Testis (tissue), 3 donors: ENCODE results near the gene CNR2. TPM values are rescaled to one million over a fixed set of nuclear protein-coding genes. Genes with fewer than 3 reads are reported as not detected.
"Not testable (repeated sequence)": the region's sequence is repeated elsewhere in the genome, so short reads cannot be mapped to it uniquely, and the experiment has no call there.

Experiments used
- DNase-seq: peaks from one replicate; pipeline ENCODE4 v3.0.0-alpha.2; 2019
- H3K27ac ChIP-seq, 2 donors: fragments of 200-600 bp; sonication (generic); one replicate each; pipeline ENCODE4 v1.5.1; 2019
- H3K27me3 ChIP-seq: fragments of 200-600 bp; sonication (generic); one replicate; pipeline ENCODE4 v1.5.1; 2019
- H3K36me3 ChIP-seq: fragments of 200-600 bp; sonication (generic); one replicate; pipeline ENCODE4 v1.5.1; 2017; ENCODE audit warnings: low read depth; ENCODE audit errors: missing control alignments
- H3K4me1 ChIP-seq: fragments of 200-600 bp; sonication (generic); one replicate; pipeline ENCODE4 v1.5.1; 2019
- H3K4me3 ChIP-seq, 2 donors: fragments of 200-600 bp; sonication (generic); one replicate each; pipeline ENCODE4 v1.5.1; 2017 to 2019
- H3K9me3 ChIP-seq: fragments of 200-600 bp; sonication (generic); one replicate; pipeline ENCODE4 v1.5.1; 2017
- POLR2A ChIP-seq: fragments of 450-650 bp; IDR thresholded peaks from one replicate; pipeline ENCODE4 v1.6.1; 2017; ENCODE audit warnings: antibody characterized with exemption, mild to moderate bottlenecking, moderate library complexity
- WGBS, 2 donors: methylation state at CpG; one replicate each; pipeline ENCODE4 v1.1.5; 2018; 5-methylcytosine and 5-hydroxymethylcytosine counted together
- intact Hi-C: fragments of 100-400 bp; cut with DNase I; formaldehyde crosslinking; loops from one replicate; pipeline ENCODE4 v1.15.1; 2023; ENCODE audit warnings: low total_unique reads
- polyA plus RNA-seq: library from polyadenylated mRNA; stranded (reverse); fragments of 350-450 nt; fragmentation: Illumina TruSeq; extraction: RNeasy Lipid Tissue Mini Kit (QIAGEN cat#74804); gene quantifications from one replicate; pipeline ENCODE4 v1.2.3, GENCODE V29; 2014; ENCODE audit warnings: low read depth, low replicate concordance; ENCODE audit not compliant: insufficient read depth
- total RNA-seq, 2 donors: library from RNA; depleted of rRNA; stranded (reverse); fragments of >200 nt; gene quantifications; one replicate each; pipeline ENCODE4 v1.2.3, GENCODE V29; 2016
- TF ChIP-seq, protein P1 (sequence below), 3 experiments: fragments of 450-650 bp in 2 of 3; fragments of 200-600 bp in 1 of 3; sonication (generic) in 1 of 3; IDR thresholded peaks; one replicate each; pipeline ENCODE4 v1.5.1; 2016 to 2019; ENCODE audit warnings: antibody characterized with exemption in 3 of 3, mild to moderate bottlenecking in 2 of 3, moderate library complexity in 1 of 3

The CNR2 gene
- total and polyA plus RNA-seq, 3 donors from 2014 or later = 0.06 to 0.20 (median 0.08) TPM

- H3K27ac ChIP-seq = no peak overlapping the region
- DNase-seq = no peak
- no peaks in the 10 kb centered on the region for H3K36me3 ChIP-seq
- no peaks in the 10 kb centered on the region for H3K27me3 ChIP-seq
- no peak overlapping the region for H3K4me3 ChIP-seq
- 84% methylated on average over 3 of the region's 3 CpGs for WGBS, 2 donors
- intact Hi-C loops = no loop called here
- H3K4me1 ChIP-seq = no peaks in the 10 kb centered on the region
- H3K9me3 ChIP-seq = no peaks in the 10 kb centered on the region
- TF ChIP-seq, protein P1, sequence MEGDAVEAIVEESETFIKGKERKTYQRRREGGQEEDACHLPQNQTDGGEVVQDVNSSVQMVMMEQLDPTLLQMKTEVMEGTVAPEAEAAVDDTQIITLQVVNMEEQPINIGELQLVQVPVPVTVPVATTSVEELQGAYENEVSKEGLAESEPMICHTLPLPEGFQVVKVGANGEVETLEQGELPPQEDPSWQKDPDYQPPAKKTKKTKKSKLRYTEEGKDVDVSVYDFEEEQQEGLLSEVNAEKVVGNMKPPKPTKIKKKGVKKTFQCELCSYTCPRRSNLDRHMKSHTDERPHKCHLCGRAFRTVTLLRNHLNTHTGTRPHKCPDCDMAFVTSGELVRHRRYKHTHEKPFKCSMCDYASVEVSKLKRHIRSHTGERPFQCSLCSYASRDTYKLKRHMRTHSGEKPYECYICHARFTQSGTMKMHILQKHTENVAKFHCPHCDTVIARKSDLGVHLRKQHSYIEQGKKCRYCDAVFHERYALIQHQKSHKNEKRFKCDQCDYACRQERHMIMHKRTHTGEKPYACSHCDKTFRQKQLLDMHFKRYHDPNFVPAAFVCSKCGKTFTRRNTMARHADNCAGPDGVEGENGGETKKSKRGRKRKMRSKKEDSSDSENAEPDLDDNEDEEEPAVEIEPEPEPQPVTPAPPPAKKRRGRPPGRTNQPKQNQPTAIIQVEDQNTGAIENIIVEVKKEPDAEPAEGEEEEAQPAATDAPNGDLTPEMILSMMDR (IDR thresholded peaks at IDR 0.05) = no peak
- TF ChIP-seq POLR2A = no peak
Observed at GRCh38 chr1:23862640-23863039, 50.5 kb downstream of the CNR2 start.

DNA sequence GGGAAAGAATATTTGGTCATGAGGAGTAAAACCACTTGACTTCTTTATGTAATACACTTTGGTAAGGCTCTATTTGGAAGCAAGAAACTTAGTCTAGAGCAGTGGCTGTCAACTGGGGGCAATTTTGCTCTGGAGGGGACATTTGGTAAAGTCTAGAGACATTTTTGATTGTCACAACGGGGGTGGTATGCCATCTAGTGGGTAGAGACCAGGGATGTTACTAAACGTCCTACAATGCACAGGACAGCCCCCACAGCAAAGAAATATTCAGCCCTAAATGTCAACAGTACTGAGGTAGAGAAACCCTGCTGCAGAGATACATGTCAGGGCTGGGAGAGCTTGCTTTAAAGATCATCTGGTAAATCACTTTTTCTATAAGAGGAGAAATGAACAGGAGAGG, 58.6 kb downstream of the CNR2 start:
- 45 to 58% methylated on average over 2 of the region's 2 CpGs for WGBS, 2 donors
- no peak for DNase-seq
- H3K9me3 ChIP-seq = no peaks in the 10 kb centered on the region
- no peak overlapping the region for H3K4me3 ChIP-seq
- TF ChIP-seq POLR2A = no peak
- TF ChIP-seq, protein P1 (IDR thresholded peaks at IDR 0.05) = no peak
- intact Hi-C loops = no loop called here
- H3K4me1 ChIP-seq = no peaks in the 10 kb centered on the region
- H3K27ac ChIP-seq = no peak overlapping the region
- H3K36me3 ChIP-seq = no peaks in the 10 kb centered on the region
- H3K27me3 ChIP-seq = no peaks in the 10 kb centered on the region

GRCh38 chr1:23853124-23853523, 60.0 kb downstream of the CNR2 start:
- H3K9me3 ChIP-seq, H3K27me3 ChIP-seq, DNase-seq, intact Hi-C loops, H3K4me1 ChIP-seq, H3K27ac ChIP-seq, H3K4me3 ChIP-seq, H3K36me3 ChIP-seq: not testable (repeated sequence)
- 70 to 85% methylated on average over 2 to 11 of the region's 34 CpGs for WGBS, 2 donors

GRCh38 chr1:23851406-23851805, 61.8 kb downstream of the CNR2 start:
- DNase-seq, H3K4me1 ChIP-seq, H3K27ac ChIP-seq, intact Hi-C loops, H3K4me3 ChIP-seq, H3K27me3 ChIP-seq, H3K9me3 ChIP-seq, H3K36me3 ChIP-seq: not testable (repeated sequence)

DNA sequence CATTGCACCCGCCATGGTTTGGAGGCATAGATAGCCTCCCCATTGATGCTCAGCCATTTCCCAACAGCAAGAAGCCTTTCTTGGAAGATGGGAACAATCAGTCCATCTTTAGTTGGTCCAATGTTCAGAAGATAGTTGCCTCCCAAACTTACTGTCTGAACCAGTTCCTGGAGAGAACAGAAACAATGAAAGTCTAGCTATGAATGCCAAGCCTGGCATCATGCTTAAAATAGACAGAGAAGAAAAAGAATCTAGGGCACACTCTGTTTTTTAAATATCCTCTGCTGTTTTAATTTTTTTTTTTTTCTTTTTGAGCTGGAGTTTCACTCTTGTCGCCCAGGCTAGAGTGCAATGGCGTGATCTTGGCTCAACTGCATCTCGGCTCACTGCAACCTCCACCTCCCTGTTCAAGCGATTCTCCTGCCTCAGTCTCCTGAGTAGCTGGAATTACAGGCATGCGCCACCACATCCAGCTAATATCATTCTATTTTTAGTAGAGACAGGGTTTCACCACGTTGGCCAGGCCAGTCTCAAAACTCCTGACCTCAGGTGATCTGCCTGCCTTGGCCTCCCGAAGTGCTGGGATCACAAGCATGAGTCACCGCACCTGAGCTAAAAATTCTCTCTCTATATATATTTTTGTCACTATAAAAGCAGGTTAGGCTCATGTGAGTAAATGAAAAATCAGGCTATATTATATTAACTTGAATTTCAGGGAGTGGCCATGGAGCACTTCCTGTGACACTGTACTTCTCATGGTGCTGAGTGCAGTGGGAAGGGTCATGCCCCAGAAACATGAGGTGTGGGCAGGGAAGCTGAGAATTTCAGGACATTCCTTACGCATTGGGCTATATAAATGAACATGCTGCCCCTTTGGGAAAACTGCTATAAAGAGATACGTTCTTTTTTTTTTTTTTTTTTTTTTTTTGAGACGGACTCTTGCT, 64.2 kb downstream of the CNR2 start:
- WGBS, 2 donors = 91 to 92% methylated on average over 12 of the region's 12 CpGs
- TF ChIP-seq POLR2A = no peak
- TF ChIP-seq, protein P1 (IDR thresholded peaks at IDR 0.05) = no peak
- Histone ChIP-seq H3K27me3 (no peaks in the 10 kb centered on the region), H3K36me3 (no peaks in the 10 kb centered on the region), H3K9me3 (no peaks in the 10 kb centered on the region), H3K4me1 (no peaks in the 10 kb centered on the region), H3K27ac (no peak overlapping the region), H3K4me3 (no peak overlapping the region)
- intact Hi-C loops = no loop called here
- no peak for DNase-seq

GRCh38 chr1:23847482-23848095, 65.6 kb downstream of the CNR2 start:
- H3K4me1 ChIP-seq, H3K4me3 ChIP-seq, H3K9me3 ChIP-seq, DNase-seq, intact Hi-C loops, H3K27ac ChIP-seq, H3K27me3 ChIP-seq, H3K36me3 ChIP-seq: not testable (repeated sequence)
- 94 to 100% methylated on average over 2 of the region's 2 CpGs for WGBS, 2 donors
